Progenitor cell of endocrine pancreas (in vitro differentiated cells): ENCODE measurements around the gene S1PR4. TPM values are rescaled to one million over a fixed set of nuclear protein-coding genes. Genes with fewer than 3 reads are reported as not detected.
A peak's percentile ranks its signal among the peaks of the same experiment; 100 is the strongest.

Source experiments
- DNase-seq: peaks from one replicate; pipeline ENCODE4 v3.0.0; 2021; ENCODE audit warnings: low spot score; ENCODE audit not compliant: unreplicated experiment
- H3K27ac Mint-ChIP-seq: 2 replicates; pipeline ENCODE4 v1.8.0; 2021; ENCODE audit warnings: mild to moderate bottlenecking, moderate library complexity, mixed read lengths
- H3K27me3 Mint-ChIP-seq: 2 replicates; pipeline ENCODE4 v1.8.0; 2021; ENCODE audit warnings: mixed read lengths
- H3K36me3 Mint-ChIP-seq: 2 replicates; pipeline ENCODE4 v1.8.0; 2022; ENCODE audit warnings: mixed read lengths; ENCODE audit not compliant: insufficient read depth
- H3K4me1 Mint-ChIP-seq: 2 replicates; pipeline ENCODE4 v1.8.0; 2021; ENCODE audit warnings: low read depth, mixed read lengths
- H3K4me3 Mint-ChIP-seq: 2 replicates; pipeline ENCODE4 v1.8.0; 2021; ENCODE audit warnings: low read depth, mild to moderate bottlenecking, moderate library complexity, mixed read lengths
- H3K9me3 Mint-ChIP-seq: 2 replicates; pipeline ENCODE4 v1.8.0; 2021; ENCODE audit warnings: low read depth, mixed read lengths
- CTCF ChIP-seq: fragments of 200-600 bp; sonication (generic); IDR thresholded peaks from one replicate; pipeline ENCODE4 v1.5.0; 2021; ENCODE audit warnings: antibody characterized with exemption, mild to moderate bottlenecking; ENCODE audit not compliant: unreplicated experiment
- total RNA-seq: library from RNA; stranded (reverse); gene quantifications from 2 replicates; pipeline ENCODE4 v1.2.1, GENCODE V29; 2021

S1PR4 gene
- total RNA-seq, 1 donor from 2014 or later: not detected

GRCh38 chr19:3135961-3136683 lies 42.4 kb upstream of the S1PR4 start, which contains the start of gene GNA15:
GNA15 (plus strand) TSS chr19:3136033; CDS start chr19:3136451, 418 bp downstream.
- Mint-ChIP-seq H3K27me3 (no peaks in the 10 kb centered on the region), H3K4me3 (no peak within 1 kb of the TSS), H3K36me3 (no peaks in the 10 kb centered on the region), H3K9me3 (peaks cover 6% of the 10 kb centered on the region), H3K4me1 (no peaks in the 10 kb centered on the region), H3K27ac (peak within 1 kb of the TSS; percentile 67)
- DNase-seq: no peak
- no peak for TF ChIP-seq CTCF

- Mint-ChIP-seq H3K4me3 (no peak overlapping the region), H3K36me3 (no peaks in the 10 kb centered on the region), H3K4me1 (no peaks in the 10 kb centered on the region), H3K9me3 (peaks cover 6% of the 10 kb centered on the region), H3K27me3 (no peaks in the 10 kb centered on the region), H3K27ac (no peak overlapping the region)
- DNase-seq: no peak
- TF ChIP-seq CTCF: no peak
These were observed 41.9 kb upstream of the S1PR4 start for GRCh38 chr19:3136684-3137055.

GRCh38 chr19:3137119-3137518 lies 41.5 kb upstream of the S1PR4 start:
- H3K27me3 Mint-ChIP-seq: no peaks in the 10 kb centered on the region
- H3K4me1 Mint-ChIP-seq: no peaks in the 10 kb centered on the region
- no peaks in the 10 kb centered on the region for H3K36me3 Mint-ChIP-seq
- no peak overlapping the region for H3K27ac Mint-ChIP-seq
- H3K4me3 Mint-ChIP-seq: no peak overlapping the region
- peaks cover 6% of the 10 kb centered on the region for H3K9me3 Mint-ChIP-seq
- DNase-seq: no peak
- TF ChIP-seq CTCF: no peak

- Mint-ChIP-seq H3K4me3 (no peak overlapping the region), H3K36me3 (no peaks in the 10 kb centered on the region), H3K27me3 (no peaks in the 10 kb centered on the region), H3K27ac (no peak overlapping the region), H3K4me1 (no peaks in the 10 kb centered on the region), H3K9me3 (peaks cover 6% of the 10 kb centered on the region)
- DNase-seq: no peak
- TF ChIP-seq CTCF: no peak
These were observed 40.3 kb upstream of the S1PR4 start for GRCh38 chr19:3138268-3138667.

- Mint-ChIP-seq H3K36me3 (no peaks in the 10 kb centered on the region), H3K27me3 (no peaks in the 10 kb centered on the region), H3K4me1 (no peaks in the 10 kb centered on the region), H3K27ac (no peak overlapping the region), H3K9me3 (peaks cover 6% of the 10 kb centered on the region), H3K4me3 (no peak overlapping the region)
- no peak for TF ChIP-seq CTCF
- no peak for DNase-seq
These were observed 37.9 kb upstream of the S1PR4 start for GRCh38 chr19:3140667-3141038.
